PC-9 (cell line): ENCODE results near the gene WNK2. TPM values are rescaled to one million over a fixed set of nuclear protein-coding genes. Genes with fewer than 3 reads are reported as not detected.
"Not testable (repeated sequence)": the region's sequence is repeated elsewhere in the genome, so short reads cannot be mapped to it uniquely, and the experiment has no call there.

ENCODE experiments used
- BruUV-seq: library from RNA; stranded (reverse); fragments of 400-500 nt; replicated peaks from 2 replicates; lab custom pipeline; 2021; lab: Mats Ljungman, UMichigan
- CTCF ChIA-PET: fragments of 300-600 bp; sonication (Branson Sonifier 250); formaldehyde crosslinking; loops from one replicate; lab custom pipeline; 2022; ENCODE audit warnings: antibody characterized with exemption; lab: Charles Lee
- POLR2A ChIA-PET: fragments of 300-600 bp; sonication (Branson Sonifier 250); formaldehyde crosslinking; loops from one replicate; lab custom pipeline; 2022; ENCODE audit warnings: antibody characterized with exemption; ENCODE audit not compliant: unreplicated experiment; lab: Charles Lee
- DNase-seq, 2 experiments: peaks; one replicate each; pipeline versions ENCODE4 v3.0.0 to v3.0.0-alpha.2; 2015 to 2022; ENCODE audit warnings: mixed read lengths in 1 of 2
- H2AFZ ChIP-seq: fragments of 200-600 bp; sonication (generic); 2 replicates; pipeline ENCODE4 v1.8.1; 2017; ENCODE audit warnings: antibody characterized with exemption
- H3F3A ChIP-seq: fragments of 200-600 bp; sonication (generic); 2 replicates; pipeline ENCODE4 v1.8.1; 2017; ENCODE audit warnings: antibody characterized with exemption, mild to moderate bottlenecking, low read depth; ENCODE audit not compliant: insufficient read depth
- H3K27ac ChIP-seq: fragments of 200-600 bp; sonication (generic); 2 replicates; pipeline ENCODE4 v1.6.1; 2016; ENCODE audit warnings: mixed run types
- H3K27me3 ChIP-seq: fragments of 200-600 bp; sonication (generic); 2 replicates; pipeline ENCODE4 v1.6.1; 2016; ENCODE audit warnings: low read depth, mixed run types; ENCODE audit not compliant: insufficient read depth
- H3K36me3 ChIP-seq: fragments of 200-600 bp; sonication (generic); 2 replicates; pipeline ENCODE4 v1.6.1; 2016; ENCODE audit warnings: low read depth, mixed run types
- H3K4me1 ChIP-seq: fragments of 200-600 bp; sonication (generic); replicated peaks from 2 replicates; pipeline ENCODE4 v1.6.1; 2016; ENCODE audit warnings: mixed run types; ENCODE audit not compliant: insufficient read depth
- H3K4me2 ChIP-seq: fragments of 200-600 bp; sonication (generic); 2 replicates; pipeline ENCODE4 v1.6.1; 2017; ENCODE audit warnings: mixed run types
- H3K4me3 ChIP-seq: fragments of 200-600 bp; sonication (generic); 2 replicates; pipeline ENCODE4 v1.6.1; 2016; ENCODE audit warnings: mixed run types
- H3K79me2 ChIP-seq: fragments of 200-600 bp; sonication (generic); 2 replicates; pipeline ENCODE4 v1.6.1; 2017; ENCODE audit warnings: low read depth, mixed run types
- H3K9me2 ChIP-seq: fragments of 200-600 bp; sonication (generic); 2 replicates; pipeline ENCODE4 v1.8.1; 2017; ENCODE audit warnings: mild to moderate bottlenecking; ENCODE audit not compliant: insufficient read depth
- H3K9me3 ChIP-seq: fragments of 200-600 bp; sonication (generic); 2 replicates; pipeline ENCODE4 v1.8.1; 2016; ENCODE audit warnings: low read depth; ENCODE audit not compliant: insufficient read depth
- H4K20me1 ChIP-seq: fragments of 200-600 bp; sonication (generic); 2 replicates; pipeline ENCODE4 v1.8.1; 2017; ENCODE audit not compliant: insufficient read depth
- CTCF ChIP-seq: fragments of 200-600 bp; sonication (generic); conservative IDR thresholded peaks from 2 replicates; pipeline ENCODE4 v1.6.1; 2017; ENCODE audit warnings: mixed run types, antibody characterized with exemption, mild to moderate bottlenecking, moderate library complexity
- EZH2 ChIP-seq: fragments of 200-600 bp; sonication (generic); IDR thresholded peaks from 2 replicates; pipeline ENCODE4 v1.8.0; 2017; ENCODE audit warnings: antibody characterized with exemption, low read depth
- intact Hi-C: fragments of 100-400 bp; cut with micrococcal nuclease; formaldehyde crosslinking; loops from one replicate; pipeline ENCODE4 v1.10.0; 2022; ENCODE audit not compliant: unreplicated experiment
- total RNA-seq: library from RNA; stranded (reverse); gene quantifications from 2 replicates; pipeline ENCODE4 v1.2.3, GENCODE V29; 2021

WNK2 gene
- total RNA-seq, 1 experiment from 2014 or later = 44.6 TPM

GRCh38 chr9:93321220-93321610, 137.3 kb downstream of the WNK2 start:
- CTCF ChIA-PET = no interaction called here
- H3K4me1 ChIP-seq = no peaks in the 10 kb centered on the region
- no peaks in the 10 kb centered on the region for H3K79me2 ChIP-seq
- no peaks in the 10 kb centered on the region for H3K9me3 ChIP-seq
- H3F3A ChIP-seq = no peaks in the 10 kb centered on the region
- no peaks in the 10 kb centered on the region for H4K20me1 ChIP-seq
- TF ChIP-seq CTCF = no peak
- no peak for TF ChIP-seq EZH2
- no peak for DNase-seq
- POLR2A ChIA-PET = no interaction called here
- intact Hi-C loops = no loop called here
- H3K36me3 ChIP-seq = no peaks in the 10 kb centered on the region
- no peak overlapping the region for H2AFZ ChIP-seq
- no peak overlapping the region for H3K4me2 ChIP-seq
- no peak overlapping the region for H3K4me3 ChIP-seq
- no peaks in the 10 kb centered on the region for H3K27me3 ChIP-seq
- no peaks in the 10 kb centered on the region for H3K9me2 ChIP-seq
- BruUV-seq = no TSS peak
- H3K27ac ChIP-seq = no peak overlapping the region

- CTCF ChIA-PET, POLR2A ChIA-PET, H4K20me1 ChIP-seq, intact Hi-C loops, H3K27me3 ChIP-seq, H3K9me2 ChIP-seq, H3K4me2 ChIP-seq, H3K36me3 ChIP-seq, H3K9me3 ChIP-seq, BruUV-seq, H3F3A ChIP-seq, H3K4me1 ChIP-seq, H3K79me2 ChIP-seq, H2AFZ ChIP-seq, H3K4me3 ChIP-seq, H3K27ac ChIP-seq, DNase-seq: not testable (repeated sequence)
These were observed 139.6 kb downstream of the WNK2 start for GRCh38 chr9:93323446-93323954.

- Histone ChIP-seq H4K20me1 (no peaks in the 10 kb centered on the region), H3K27me3 (no peaks in the 10 kb centered on the region), H3K4me2 (no peak overlapping the region), H3K36me3 (no peaks in the 10 kb centered on the region), H3K9me2 (no peaks in the 10 kb centered on the region), H3K9me3 (no peaks in the 10 kb centered on the region), H3K4me1 (peaks cover 7% of the 10 kb centered on the region), H2AFZ (no peak overlapping the region), H3K79me2 (no peaks in the 10 kb centered on the region), H3F3A (0 out of 2 replicates have a peak, but pooled peaks cover 3% of the 10 kb centered on the region), H3K27ac (no peak overlapping the region), H3K4me3 (no peak overlapping the region)
- CTCF ChIA-PET = no interaction called here
- BruUV-seq = no TSS peak
- no peak for DNase-seq
- intact Hi-C loops = no loop called here
- POLR2A ChIA-PET = no interaction called here
- no peak for TF ChIP-seq EZH2
- TF ChIP-seq CTCF = no peak
These were observed 140.4 kb downstream of the WNK2 start for GRCh38 chr9:93324191-93324834.
